ENCODE data around the gene AMBP. TPM values are rescaled to one million over a fixed set of nuclear protein-coding genes. Genes with fewer than 3 reads are reported as not detected.
A peak's percentile ranks its signal among the peaks of the same experiment; 100 is the strongest.

The AMBP gene
- total and polyA plus RNA-seq, 2 of the 13 experiments (the other 11 are each of a cell fraction or from before 2014, with no cell fraction given): 1,510 to 2,580 TPM

GRCh38 chr9:114076237-114077161, 1.6 kb downstream of the AMBP start (continued):
- TF ChIP-seq LRRFIP1 (CRISPR knock-in tag; conservative IDR thresholded peaks at IDR 0.05): no peak
- TF ChIP-seq ZNF768 (CRISPR knock-in tag; IDR thresholded peaks at IDR 0.05): peak; percentile 53; the same call in 1 of the 2 replicates
- 0 out of 2 replicates have a peak, but pooled peaks have one; percentile 12 for TF ChIP-seq GABPB1 (CRISPR knock-in tag; IDR thresholded peaks at IDR 0.05)
- peak; percentile 42; the same call in 1 of the 2 replicates for TF ChIP-seq RXRB (CRISPR knock-in tag; IDR thresholded peaks at IDR 0.05; ENCODE audit: borderline replicate concordance)
- TF ChIP-seq HDAC1 (CRISPR knock-in tag; IDR thresholded peaks at IDR 0.05): peak; percentile 54; the same call in 1 of the 2 replicates
- TF ChIP-seq ZFP90 (CRISPR knock-in tag; IDR thresholded peaks at IDR 0.05; ENCODE audit: borderline replicate concordance): peak; percentile 25; the same call in 1 of the 2 replicates
- TF ChIP-seq ZZZ3 (CRISPR knock-in tag; IDR thresholded peaks at IDR 0.05; ENCODE audit: borderline replicate concordance): no peak; the same call in 1 of the 2 replicates
- peak; percentile 53; the same call in 1 of the 2 replicates for TF ChIP-seq UBTF (CRISPR knock-in tag; IDR thresholded peaks at IDR 0.05)
- 0 out of 2 replicates have a peak, but pooled peaks have one; percentile 51 for TF ChIP-seq KDM5B (CRISPR knock-in tag; IDR thresholded peaks at IDR 0.05; ENCODE audit: borderline replicate concordance)
- TF ChIP-seq TGIF2 (CRISPR knock-in tag; IDR thresholded peaks at IDR 0.05): peak; percentile 96
- TF ChIP-seq TBX2 (CRISPR knock-in tag; IDR thresholded peaks at IDR 0.05; ENCODE audit: borderline replicate concordance): peak; percentile 49; the same call in 1 of the 2 replicates
- TF ChIP-seq ZNF335 (CRISPR knock-in tag; IDR thresholded peaks at IDR 0.05): 0 out of 2 replicates have a peak, but pooled peaks have one; percentile 28
- TF ChIP-seq ZNF292 (CRISPR knock-in tag; IDR thresholded peaks at IDR 0.05; ENCODE audit: borderline replicate concordance, low read depth): peak; percentile 38; the same call in 1 of the 2 replicates
- peak; percentile 54; the same call in 1 of the 2 replicates for TF ChIP-seq IRF2 (CRISPR knock-in tag; IDR thresholded peaks at IDR 0.05)
- TF ChIP-seq AKAP8 (CRISPR knock-in tag; IDR thresholded peaks at IDR 0.05): peak; percentile 68; the same call in 1 of the 2 replicates
- peak; percentile 59; the same call in 1 of the 2 replicates for TF ChIP-seq CBX5 (CRISPR knock-in tag; IDR thresholded peaks at IDR 0.05; ENCODE audit: borderline replicate concordance)
- no peak for TF ChIP-seq ZNF772 (CRISPR knock-in tag; IDR thresholded peaks at IDR 0.05)
- no peak for TF ChIP-seq ATRX (CRISPR knock-in tag; IDR thresholded peaks at IDR 0.05; ENCODE audit: borderline replicate concordance)
- TF ChIP-seq JARID2 (CRISPR knock-in tag; IDR thresholded peaks at IDR 0.05; ENCODE audit: insufficient replicate concordance): no peak
- peak; percentile 49; the same call in 1 of the 2 replicates for TF ChIP-seq TAF1 (CRISPR knock-in tag; IDR thresholded peaks at IDR 0.05)
- peak; percentile 46; the same call in 1 of the 2 replicates for TF ChIP-seq THAP11 (CRISPR knock-in tag; IDR thresholded peaks at IDR 0.05)
- TF ChIP-seq SPEN (CRISPR knock-in tag; IDR thresholded peaks at IDR 0.05; ENCODE audit: low read depth): peak; percentile 50; the same call in 1 of the 2 replicates
- TF ChIP-seq RXRA (CRISPR knock-in tag; IDR thresholded peaks at IDR 0.05): peak; percentile 56; the same call in 1 of the 2 replicates
- no peak for TF ChIP-seq NFIC (IDR thresholded peaks at IDR 0.05; ENCODE audit: low read length)
